A549 (cell line): ENCODE data around the gene SYT1. TPM values are rescaled to one million over a fixed set of nuclear protein-coding genes. Genes with fewer than 3 reads are reported as not detected.

ENCODE experiments used
- ATAC-seq, 2 experiments: fragments of 200-7000 bp in 1 of 2; fragments of >200 bp in 1 of 2; cut with Nextera tagmentation in 1 of 2; cut with Tn5 transposase in 1 of 2; 3 replicates each; pipeline versions ENCODE4 v1.8.0 to v1.9.1; 2018 to 2020; ENCODE audit warnings: mild to moderate bottlenecking in 1 of 2, moderate library complexity in 1 of 2
- CTCF ChIA-PET: fragments of 300-600 bp; sonication (Branson Sonifier 250); formaldehyde crosslinking; extraction: SDS; loops from one replicate; lab custom pipeline; 2021; ENCODE audit warnings: antibody characterized with exemption, inconsistent platforms; lab: Yijun Ruan, JAX
- POLR2A ChIA-PET: fragments of 350-600 bp; formaldehyde crosslinking; extraction: SDS; loops from one replicate; lab custom pipeline; 2021; ENCODE audit warnings: antibody characterized with exemption, inconsistent platforms; lab: Yijun Ruan, JAX
- DNase-seq, 2 experiments: peaks; one replicate each; pipeline versions ENCODE4 v3.0.0 to v3.0.0-alpha.2; 2011 to 2016; ENCODE audit warnings: low read depth in 1 of 2, low spot score in 1 of 2
- FAIRE-seq: peaks from 2 replicates; lab custom pipeline; 2011; peaks lifted over from hg19 to GRCh38; lab: Jason Lieb, UNC
- H3K27ac ChIP-seq, 2 experiments: fragments of >200 bp; sonication (Bioruptor Twin); formaldehyde crosslinking; 3 replicates each; pipeline ENCODE4 v1.5.1; 2016 to 2017
- H3K4me1 ChIP-seq: fragments of >200 bp; sonication (Bioruptor Twin); formaldehyde crosslinking; 3 replicates; pipeline ENCODE4 v1.6.1; 2016
- H3K4me2 ChIP-seq: fragments of >200 bp; sonication (Bioruptor Twin); formaldehyde crosslinking; 3 replicates; pipeline ENCODE4 v1.6.1; 2016
- H3K4me3 ChIP-seq: fragments of >200 bp; sonication (Bioruptor Twin); formaldehyde crosslinking; 3 replicates; pipeline ENCODE4 v1.5.1; 2016
- H3K9me3 ChIP-seq: fragments of >200 bp; sonication (Bioruptor Twin); formaldehyde crosslinking; 3 replicates; pipeline ENCODE4 v1.6.1; 2016
- ATOH8 ChIP-seq: fragments of 250-450 bp; sonication (Bioruptor Pico); IDR thresholded peaks from 2 replicates; pipeline ENCODE4 v1.5.0; 2020; ENCODE audit warnings: low read depth, mild to moderate bottlenecking, moderate library complexity
- BHLHE40 ChIP-seq: IDR thresholded peaks from 2 replicates; pipeline ENCODE4 v1.6.1; 2012; ENCODE audit warnings: low read depth, low read length, inconsistent platforms
- CBX2 ChIP-seq: fragments of 200-600 bp; sonication (generic); IDR thresholded peaks from 2 replicates; pipeline ENCODE4 v1.6.1; 2016; ENCODE audit warnings: low read depth, mild to moderate bottlenecking, borderline replicate concordance
- CHD2 ChIP-seq: fragments of 150-350 bp; IDR thresholded peaks from 2 replicates; pipeline ENCODE4 v1.6.1; 2014; ENCODE audit warnings: low read length; ENCODE audit not compliant: partially characterized antibody
- EHF ChIP-seq: fragments of 250-450 bp; sonication (Bioruptor Pico); IDR thresholded peaks from 2 replicates; pipeline ENCODE4 v1.5.0; 2020; ENCODE audit warnings: mild to moderate bottlenecking
- EP300 ChIP-seq, 2 experiments: fragments of >200 bp; sonication (Bioruptor Twin); formaldehyde crosslinking; IDR thresholded peaks; 2 replicates in 1 of 2; 3 replicates in 1 of 2; pipeline ENCODE4 v1.6.1; 2016 to 2017
- ESRRA ChIP-seq: fragments of 150-350 bp; IDR thresholded peaks from 2 replicates; pipeline ENCODE4 v1.6.1; 2014; ENCODE audit warnings: mild to moderate bottlenecking, low read length, borderline replicate concordance
- FOSL2 ChIP-seq, 2 experiments: fragments of 450-650 bp in 1 of 2; fragments of >200 bp in 1 of 2; sonication (Bioruptor Twin) in 1 of 2; formaldehyde crosslinking; IDR thresholded peaks; 2 replicates each; pipeline versions ENCODE4 v1.5.0 to v1.6.1; 2016 to 2020; ENCODE audit warnings: mild to moderate bottlenecking in 1 of 2, moderate library complexity in 1 of 2
- GATA3 ChIP-seq: IDR thresholded peaks from 2 replicates; pipeline ENCODE4 v1.6.1; 2012; ENCODE audit warnings: borderline replicate concordance
- HOXB5 ChIP-seq: fragments of 250-450 bp; sonication (Bioruptor Pico); IDR thresholded peaks from 2 replicates; pipeline ENCODE4 v1.5.0; 2020; ENCODE audit warnings: mild to moderate bottlenecking, moderate library complexity
- KDM1A ChIP-seq: fragments of 200-600 bp; sonication (generic); IDR thresholded peaks from 2 replicates; pipeline ENCODE4 v1.6.1; 2016; ENCODE audit warnings: low read depth, mild to moderate bottlenecking
- KDM5A ChIP-seq: fragments of 200-600 bp; sonication (generic); IDR thresholded peaks from 2 replicates; pipeline ENCODE4 v1.6.1; 2016; ENCODE audit warnings: antibody characterized with exemption, mild to moderate bottlenecking
- MAZ ChIP-seq: fragments of 150-350 bp; IDR thresholded peaks from 2 replicates; pipeline ENCODE4 v1.6.1; 2014; ENCODE audit warnings: antibody characterized with exemption, low read depth, low read length, borderline replicate concordance
- NFE2L2 ChIP-seq: fragments of 150-350 bp; conservative IDR thresholded peaks from 2 replicates; pipeline ENCODE4 v1.6.1; 2014; ENCODE audit warnings: low read length
- NPAS2 ChIP-seq: fragments of 250-450 bp; sonication (Bioruptor Pico); IDR thresholded peaks from 2 replicates; pipeline ENCODE4 v1.8.0; 2022; ENCODE audit warnings: mild to moderate bottlenecking, moderate library complexity, borderline replicate concordance
- PBX3 ChIP-seq: IDR thresholded peaks from 2 replicates; pipeline ENCODE4 v1.6.1; 2012
- PHF8 ChIP-seq: fragments of 200-600 bp; sonication (generic); IDR thresholded peaks from 2 replicates; pipeline ENCODE4 v1.6.1; 2016; ENCODE audit warnings: low read depth, mild to moderate bottlenecking, antibody characterized with exemption, moderate library complexity, borderline replicate concordance
- RAD21 ChIP-seq, 2 experiments: fragments of >200 bp in 1 of 2; sonication (Bioruptor Twin) in 1 of 2; formaldehyde crosslinking in 1 of 2; IDR thresholded peaks in 1 of 2; conservative IDR thresholded peaks in 1 of 2; 2 replicates in 1 of 2; 3 replicates in 1 of 2; pipeline ENCODE4 v1.6.1; 2012 to 2018; ENCODE audit warnings: inconsistent platforms in 1 of 2
- RCOR1 ChIP-seq: fragments of 150-350 bp; IDR thresholded peaks from 2 replicates; pipeline ENCODE4 v1.6.1; 2014; ENCODE audit warnings: antibody characterized with exemption, low read length, low read depth
- RNF2 ChIP-seq: fragments of 200-600 bp; sonication (generic); IDR thresholded peaks from 2 replicates; pipeline ENCODE4 v1.6.1; 2016; ENCODE audit warnings: low read depth, mild to moderate bottlenecking, antibody characterized with exemption, moderate library complexity, borderline replicate concordance
- TFCP2L1 ChIP-seq: fragments of 250-450 bp; sonication (Bioruptor Pico); IDR thresholded peaks from 2 replicates; pipeline ENCODE4 v1.5.0; 2021; ENCODE audit warnings: mild to moderate bottlenecking
- USF2 ChIP-seq: fragments of 450-650 bp; IDR thresholded peaks from 2 replicates; pipeline ENCODE4 v1.6.1; 2014; ENCODE audit warnings: antibody characterized with exemption
- ZC3H11A ChIP-seq: fragments of 450-650 bp; IDR thresholded peaks from 2 replicates; pipeline ENCODE4 v1.6.1; 2014; ENCODE audit warnings: antibody characterized with exemption, mild to moderate bottlenecking
- ZFP36 ChIP-seq: fragments of 450-650 bp; IDR thresholded peaks from 2 replicates; pipeline ENCODE4 v1.6.1; 2014; ENCODE audit warnings: borderline replicate concordance; ENCODE audit not compliant: partially characterized antibody
- ZNF302 ChIP-seq: fragments of 250-450 bp; sonication (Bioruptor Pico); IDR thresholded peaks from 2 replicates; pipeline ENCODE4 v1.9.0; 2021; ENCODE audit warnings: inconsistent platforms, mild to moderate bottlenecking, moderate library complexity
- ZSCAN20 ChIP-seq: fragments of 250-450 bp; sonication (Bioruptor Pico); IDR thresholded peaks from 2 replicates; pipeline ENCODE4 v1.8.0; 2022; ENCODE audit warnings: mild to moderate bottlenecking, moderate library complexity
- polyA plus RNA-seq, 4 experiments: library from polyadenylated mRNA; depleted of rRNA in 3 of 4; stranded (reverse); fragments of >200 nt; fragmentation: RNase III in 1 of 4; extraction: RNeasy Plus Mini Kit Qiagen cat#74134 plus additional on column Dnase treatment in 1 of 4; gene quantifications; 2 replicates in 3 of 4; 3 replicates in 1 of 4; pipeline ENCODE4 v1.2.3, GENCODE V29; 2011 to 2017
- TF ChIP-seq, protein P1 (sequence below): IDR thresholded peaks from 2 replicates; pipeline ENCODE4 v1.6.1; 2012; ENCODE audit warnings: low read depth, borderline replicate concordance

The SYT1 gene
- polyA plus RNA-seq, 2 of the 4 experiments (the other 2 are of a cell fraction), result 11.7 to 39.6 TPM

GRCh38 chr12:79058342-79058741 is 193.8 kb downstream of the SYT1 start (continued):
- TF ChIP-seq ZSCAN20 (CRISPR knock-in tag) (no peak), FOSL2 (IDR thresholded peaks at IDR 0.05) (peak; percentile 50; the same call in 1 of the 2 replicates), FOSL2 (CRISPR knock-in tag; IDR thresholded peaks at IDR 0.05) (peak; percentile 77), USF2 (no peak), RAD21 (conservative IDR thresholded peaks at IDR 0.05 in 1 of 2, IDR thresholded peaks at IDR 0.05 in 1 of 2) (peak; percentile 14 to 31; a peak in 1 of 5 replicates), RCOR1 (no peak), CBX2 (no peak), TFCP2L1 (CRISPR knock-in tag) (no peak), ZC3H11A (no peak), RNF2 (no peak), NFE2L2 (no peak), KDM1A (no peak), CHD2 (no peak), NPAS2 (CRISPR knock-in tag) (no peak), PHF8 (no peak), HOXB5 (CRISPR knock-in tag) (no peak), GATA3 (peak; percentile 98), KDM5A (no peak), ESRRA (no peak), PBX3 (no peak), ATOH8 (no peak), BHLHE40 (no peak)
- TF ChIP-seq, protein P1, sequence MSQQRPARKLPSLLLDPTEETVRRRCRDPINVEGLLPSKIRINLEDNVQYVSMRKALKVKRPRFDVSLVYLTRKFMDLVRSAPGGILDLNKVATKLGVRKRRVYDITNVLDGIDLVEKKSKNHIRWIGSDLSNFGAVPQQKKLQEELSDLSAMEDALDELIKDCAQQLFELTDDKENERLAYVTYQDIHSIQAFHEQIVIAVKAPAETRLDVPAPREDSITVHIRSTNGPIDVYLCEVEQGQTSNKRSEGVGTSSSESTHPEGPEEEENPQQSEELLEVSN, result no peak

DNA sequence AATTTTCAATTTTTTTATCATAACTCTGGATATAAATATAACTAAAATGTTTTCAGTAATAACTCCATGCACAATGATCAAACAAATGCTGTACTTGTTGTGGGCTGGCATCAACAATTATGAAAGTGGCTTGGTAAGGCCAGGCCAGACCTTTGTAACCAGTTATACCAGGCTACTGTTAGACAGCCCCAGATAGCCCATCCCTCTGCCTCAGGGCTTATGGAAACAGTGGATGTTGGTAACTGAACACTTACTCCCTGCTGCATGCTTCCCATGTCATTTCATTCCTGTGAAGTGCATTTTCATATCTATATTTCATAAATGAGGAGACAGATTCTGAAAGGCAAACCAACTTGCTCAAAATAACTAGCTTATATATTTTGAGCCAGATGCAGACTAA is 195.0 kb downstream of the SYT1 start:
- H3K9me3 ChIP-seq, result no peaks in the 10 kb centered on the region
- H3K4me2 ChIP-seq, result no peak overlapping the region
- TF ChIP-seq RCOR1, result no peak
- no peak for TF ChIP-seq EP300 (IDR thresholded peaks at IDR 0.05)
- no peak for TF ChIP-seq ZNF302 (CRISPR knock-in tag)
- no peak for TF ChIP-seq EHF
- no peak for TF ChIP-seq ZFP36
- TF ChIP-seq MAZ, result no peak
- no peak for DNase-seq
- peaks cover 55% of the 10 kb centered on the region for H3K4me1 ChIP-seq
- ATAC-seq, result no peak
- CTCF ChIA-PET, result interaction anchor here (0.6 kb wide), 1 partner anchor 723 kb away, joined by 3 read pairs; no protein-coding TSS in a partner anchor
- peak; percentile 59 for FAIRE-seq
- no peak overlapping the region for H3K4me3 ChIP-seq
- POLR2A ChIA-PET, result no interaction called here
- H3K27ac ChIP-seq, result peak overlapping the region; percentile 20 to 29; a peak in 2 of 6 replicates
